Measurements from ENCODE around the gene RRP7A.

RRP7A gene

GRCh38 chr22:42468841-42469240 lies 50.8 kb downstream of the RRP7A start:
- Histone ChIP-seq H4K20me1 (ENCODE audit: low read depth, low read length) (no peaks in the 10 kb centered on the region), H3K9me2 (replicated peaks; ENCODE audit: insufficient read depth, low read length) (no peaks in the 10 kb centered on the region), H2AFZ (ENCODE audit: low read depth, low read length, severe bottlenecking) (no peak overlapping the region), H3K27me3 (ENCODE audit: low read length) (no peaks in the 10 kb centered on the region), H3F3A (ENCODE audit: insufficient read depth) (no peaks in the 10 kb centered on the region), H3K36me3 (ENCODE audit: low read length) (no peaks in the 10 kb centered on the region), H3K79me2 (ENCODE audit: insufficient read depth, low read length) (no peaks in the 10 kb centered on the region), H3K27ac (ENCODE audit: low read depth, low read length) (no peak overlapping the region), H3K9ac (ENCODE audit: low read length) (no peak overlapping the region), H3K9me3 (ENCODE audit: insufficient read depth, low read length) (no peaks in the 10 kb centered on the region), H3K4me2 (ENCODE audit: low read depth, low read length, poor library complexity, severe bottlenecking) (no peak overlapping the region), H3K4me3 (ENCODE audit: insufficient read depth, low read length, poor library complexity, severe bottlenecking) (no peak overlapping the region)
- TF ChIP-seq EZH2phosphoT487 (conservative IDR thresholded peaks at IDR 0.05; ENCODE audit: low read length), result no peak
- no peak for TF ChIP-seq CTCF (IDR thresholded peaks at IDR 0.05; ENCODE audit: insufficient read depth, low read length, poor library complexity, severe bottlenecking)

DNA sequence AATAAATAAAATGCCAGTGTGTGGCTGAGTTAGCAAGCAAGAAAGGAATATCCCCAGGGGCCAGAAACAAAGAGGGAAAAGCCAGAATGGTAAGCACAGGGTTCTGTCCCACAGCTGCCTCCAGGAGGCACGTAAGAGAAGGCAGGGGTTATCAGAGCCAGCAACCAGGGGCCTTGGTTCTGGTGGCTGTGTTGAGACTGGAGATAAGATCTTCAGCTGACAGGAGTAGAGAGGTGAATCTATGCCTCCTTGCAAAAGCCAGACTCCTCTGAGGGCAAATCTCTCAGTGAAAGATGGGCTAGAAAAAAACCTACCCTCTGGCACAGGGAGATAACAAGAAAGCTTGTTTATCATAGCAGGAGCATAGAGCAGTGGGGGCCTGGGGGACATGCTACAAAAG lies 57.6 kb downstream of the RRP7A start:
- H3K9me3 ChIP-seq (ENCODE audit: insufficient read depth, low read length), result no peaks in the 10 kb centered on the region
- H3K4me2 ChIP-seq (ENCODE audit: low read depth, low read length, poor library complexity, severe bottlenecking), result no peak overlapping the region
- H3F3A ChIP-seq (ENCODE audit: insufficient read depth), result no peaks in the 10 kb centered on the region
- H3K27me3 ChIP-seq (ENCODE audit: low read length), result no peaks in the 10 kb centered on the region
- no peak for TF ChIP-seq CTCF (IDR thresholded peaks at IDR 0.05; ENCODE audit: insufficient read depth, low read length, poor library complexity, severe bottlenecking)
- no peak for TF ChIP-seq EZH2phosphoT487 (conservative IDR thresholded peaks at IDR 0.05; ENCODE audit: low read length)
- no peak overlapping the region for H3K9ac ChIP-seq (ENCODE audit: low read length)
- no peak overlapping the region for H2AFZ ChIP-seq (ENCODE audit: low read depth, low read length, severe bottlenecking)
- H4K20me1 ChIP-seq (ENCODE audit: low read depth, low read length), result no peaks in the 10 kb centered on the region
- H3K27ac ChIP-seq (ENCODE audit: low read depth, low read length), result no peak overlapping the region
- H3K36me3 ChIP-seq (ENCODE audit: low read length), result no peaks in the 10 kb centered on the region
- no peaks in the 10 kb centered on the region for H3K79me2 ChIP-seq (ENCODE audit: insufficient read depth, low read length)
- no peaks in the 10 kb centered on the region for H3K9me2 ChIP-seq (replicated peaks; ENCODE audit: insufficient read depth, low read length)
- no peak overlapping the region for H3K4me3 ChIP-seq (ENCODE audit: insufficient read depth, low read length, poor library complexity, severe bottlenecking)

GRCh38 chr22:42461511-42461910 lies 58.1 kb downstream of the RRP7A start:
- Histone ChIP-seq H4K20me1 (ENCODE audit: low read depth, low read length) (no peaks in the 10 kb centered on the region), H3K4me2 (ENCODE audit: low read depth, low read length, poor library complexity, severe bottlenecking) (no peak overlapping the region), H3K9me2 (replicated peaks; ENCODE audit: insufficient read depth, low read length) (no peaks in the 10 kb centered on the region), H3K27ac (ENCODE audit: low read depth, low read length) (no peak overlapping the region), H3K9ac (ENCODE audit: low read length) (no peak overlapping the region), H3K79me2 (ENCODE audit: insufficient read depth, low read length) (no peaks in the 10 kb centered on the region), H3K9me3 (ENCODE audit: insufficient read depth, low read length) (no peaks in the 10 kb centered on the region), H3K36me3 (ENCODE audit: low read length) (no peaks in the 10 kb centered on the region), H3F3A (ENCODE audit: insufficient read depth) (no peaks in the 10 kb centered on the region), H2AFZ (ENCODE audit: low read depth, low read length, severe bottlenecking) (no peak overlapping the region), H3K27me3 (ENCODE audit: low read length) (no peaks in the 10 kb centered on the region), H3K4me3 (ENCODE audit: insufficient read depth, low read length, poor library complexity, severe bottlenecking) (no peak overlapping the region)
- TF ChIP-seq EZH2phosphoT487 (conservative IDR thresholded peaks at IDR 0.05; ENCODE audit: low read length), result no peak
- no peak for TF ChIP-seq CTCF (IDR thresholded peaks at IDR 0.05; ENCODE audit: insufficient read depth, low read length, poor library complexity, severe bottlenecking)

All from SU-DHL-6 (cell line).